Measurements from ENCODE around the gene UQCRQ.

The UQCRQ gene

DNA sequence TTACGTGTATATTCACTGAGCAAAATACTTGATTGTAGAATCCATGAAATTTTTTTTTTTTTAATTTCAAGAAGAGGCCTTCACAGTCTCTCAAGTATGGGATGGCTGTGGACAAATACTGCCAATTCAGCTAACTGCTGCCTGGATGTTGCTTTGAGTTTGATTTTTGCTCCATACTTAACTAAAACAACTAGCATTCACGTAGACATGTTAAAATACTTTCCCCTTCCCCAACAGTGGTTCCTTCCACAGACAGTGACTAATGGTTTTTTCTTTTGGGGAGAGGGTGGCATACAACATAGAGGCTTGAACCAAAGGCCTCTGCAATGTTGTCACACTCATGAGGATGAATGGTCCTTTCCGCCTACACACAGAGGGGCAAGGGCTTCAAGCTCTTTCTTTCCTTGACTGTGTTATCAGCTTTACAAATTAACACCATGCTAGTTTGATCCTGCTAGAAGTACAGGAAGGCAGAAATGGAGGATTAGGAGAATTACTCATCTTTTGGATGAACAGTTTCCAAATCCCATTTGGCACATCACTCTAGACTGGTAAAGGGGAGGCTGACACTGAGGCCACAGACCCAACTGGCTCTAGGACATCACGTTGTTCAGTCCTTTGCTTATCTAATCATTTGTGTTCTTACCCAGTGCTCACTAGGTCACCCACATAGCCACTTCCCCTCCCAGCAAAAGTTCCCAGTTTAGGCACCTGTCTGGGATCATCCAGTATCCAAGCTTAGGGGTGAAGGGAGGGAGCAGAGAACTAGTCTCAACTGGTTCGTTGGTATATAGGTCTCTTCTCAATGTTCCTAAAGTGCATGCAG is 5.2 kb downstream of the UQCRQ start:
- DNase-seq: no peak

DNA sequence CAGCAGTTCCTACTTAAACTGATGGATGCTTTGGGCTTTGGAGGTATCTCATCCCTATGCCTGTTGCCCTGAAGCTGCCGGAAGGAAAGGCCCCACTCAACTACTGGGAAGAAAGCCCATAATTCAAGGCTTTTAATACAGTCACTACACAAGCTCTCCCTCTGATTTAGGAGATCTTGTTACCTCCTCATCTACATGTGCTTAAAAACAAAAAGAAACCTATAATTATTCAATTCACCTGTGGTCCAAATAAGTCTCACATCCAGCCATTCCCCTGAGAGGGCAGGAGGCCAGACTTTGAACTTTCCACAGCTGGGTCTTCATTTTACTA is 6.3 kb downstream of the UQCRQ start:
- no peak for DNase-seq

- no peak for DNase-seq
Measured at GRCh38 chr5:132873119-132873929, 6.9 kb downstream of the UQCRQ start, which contains the start of gene LEAP2. TSS of gene LEAP2 (plus strand) at chr5:132873668. CDS start at chr5:132873695, 27 bp downstream.

GRCh38 chr5:132873930-132874271 is 7.5 kb downstream of the UQCRQ start:
- DNase-seq: no peak

GRCh38 chr5:132876020-132876759 is 9.7 kb downstream of the UQCRQ start:
- no peak for DNase-seq

DNA sequence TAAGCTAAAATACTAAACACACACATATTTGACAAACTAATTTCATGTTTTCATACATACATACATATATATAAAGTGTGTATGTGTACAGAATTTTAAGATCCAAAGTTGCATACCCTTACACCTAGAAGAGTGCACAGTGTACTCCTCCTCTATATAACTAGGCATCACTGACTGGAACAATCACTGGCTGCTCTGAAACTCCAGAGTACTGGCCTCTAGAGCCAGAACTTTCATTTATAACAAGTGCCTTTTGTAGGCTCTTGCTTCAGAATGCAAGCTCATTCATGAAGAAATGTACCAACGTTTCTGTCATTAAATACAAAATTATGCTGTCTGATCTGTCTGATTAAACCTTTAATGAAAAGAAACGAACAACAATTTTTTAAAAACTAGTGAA is 11.0 kb downstream of the UQCRQ start:
- no peak for DNase-seq

DNA sequence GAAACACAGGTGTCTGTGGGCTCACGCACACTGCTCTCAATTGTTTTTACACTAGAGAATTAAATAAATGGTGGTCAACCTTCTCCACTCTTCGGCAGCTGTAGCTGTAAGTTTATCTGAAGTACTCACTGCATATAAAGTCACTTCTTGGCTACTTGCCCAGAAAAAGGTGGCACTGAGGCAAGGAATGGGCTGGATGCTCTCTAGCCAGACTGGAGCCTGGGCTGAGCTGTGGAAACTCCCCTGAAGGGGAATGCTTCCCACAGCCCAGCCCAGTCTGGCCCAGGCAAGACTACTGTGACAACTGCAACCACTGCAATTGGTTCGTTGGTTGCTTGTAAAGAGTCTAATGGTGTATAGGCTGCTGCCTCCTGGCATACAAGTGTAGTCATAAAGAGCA is 11.5 kb downstream of the UQCRQ start:
- DNase-seq: no peak

GRCh38 chr5:132883261-132883834 is 16.9 kb downstream of the UQCRQ start:
- DNase-seq: no peak

DNA sequence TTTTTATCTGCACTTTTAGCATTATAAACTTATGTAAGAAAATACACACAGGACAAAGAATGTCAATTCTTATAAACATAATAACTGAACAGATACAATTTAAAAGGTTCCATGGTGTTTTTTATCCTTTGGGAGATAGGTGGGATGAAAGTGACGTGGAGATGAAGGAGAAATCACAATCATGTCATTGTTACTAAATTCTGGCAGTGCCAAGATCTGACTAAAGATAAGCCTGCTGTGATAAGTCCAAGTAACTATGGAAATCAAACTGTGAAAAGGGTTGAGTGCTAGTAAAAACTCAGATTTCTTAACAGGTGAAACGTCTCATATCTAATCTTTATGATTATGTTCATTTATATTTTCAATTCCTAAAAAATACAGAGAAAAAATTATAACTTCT is 18.1 kb downstream of the UQCRQ start:
- DNase-seq: no peak

DNA sequence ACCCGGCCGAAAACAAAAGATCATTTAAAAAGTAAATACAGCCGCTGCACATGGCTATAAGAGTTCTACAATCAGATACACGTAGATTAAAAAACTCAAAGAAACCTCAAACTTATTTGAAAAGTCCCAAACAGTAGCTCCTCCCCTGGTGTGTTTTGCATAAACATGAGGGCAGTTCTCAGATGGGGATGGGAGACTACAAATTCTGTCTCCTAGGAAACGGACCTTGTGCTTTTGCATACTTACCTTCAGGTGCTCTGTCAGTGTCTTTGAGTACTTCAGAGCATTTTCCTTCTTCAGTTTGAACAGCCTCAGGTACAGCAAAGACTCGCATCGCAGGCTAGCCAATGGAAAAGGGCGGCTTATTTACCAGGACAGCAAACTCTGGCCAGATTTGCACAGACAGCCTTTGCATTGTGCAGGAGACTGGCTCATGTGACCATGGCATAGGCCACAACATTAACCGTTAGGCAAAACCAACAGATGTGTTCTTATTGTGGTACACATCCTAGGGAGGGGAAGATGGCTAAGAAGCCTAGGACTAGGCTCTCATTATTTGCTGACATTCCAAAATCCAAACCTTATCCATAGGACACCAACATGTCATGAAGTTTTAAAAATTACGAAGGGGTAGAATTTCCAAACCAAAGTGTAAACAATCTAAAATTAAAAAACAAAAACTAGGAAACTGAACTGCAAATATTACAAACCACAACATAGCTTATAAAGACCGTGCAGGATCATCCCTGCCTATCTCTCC is 19.8 kb downstream of the UQCRQ start:
- no peak for DNase-seq

GRCh38 chr5:132887283-132887682 is 20.8 kb downstream of the UQCRQ start:
- no peak for DNase-seq

DNA sequence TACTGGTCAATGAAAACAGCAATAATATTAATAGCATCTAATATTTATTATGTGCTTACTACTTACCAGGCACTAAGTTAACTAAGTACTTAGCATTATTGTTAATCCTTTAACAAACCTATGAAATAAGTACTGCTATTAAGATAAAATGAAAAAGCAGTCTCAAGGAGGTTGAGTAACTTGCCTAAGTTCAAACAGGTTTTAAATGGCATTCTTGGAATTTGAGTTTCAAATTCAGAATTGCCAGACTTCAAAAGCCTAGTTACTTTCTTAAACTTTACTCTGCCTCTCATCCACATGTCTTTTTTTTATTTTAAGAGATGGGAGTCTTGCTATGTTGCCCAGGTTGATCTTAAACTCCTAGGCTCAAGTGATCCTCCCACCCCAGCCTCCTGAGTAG is 23.1 kb downstream of the UQCRQ start:
- no peak for DNase-seq

GRCh38 chr5:132890817-132891216 is 24.4 kb downstream of the UQCRQ start:
- no peak for DNase-seq

GRCh38 chr5:132895719-132896305 is 29.4 kb downstream of the UQCRQ start:
- DNase-seq: no peak

GRCh38 chr5:132896685-132897084 is 30.2 kb downstream of the UQCRQ start:
- DNase-seq: no peak

- DNase-seq: no peak
Measured at GRCh38 chr5:132898094-132898493, 31.7 kb downstream of the UQCRQ start.

- DNase-seq: no peak
Measured at GRCh38 chr5:132901036-132901435, 34.6 kb downstream of the UQCRQ start.

- no peak for DNase-seq
Measured at GRCh38 chr5:132901730-132902129, 35.3 kb downstream of the UQCRQ start.

DNA sequence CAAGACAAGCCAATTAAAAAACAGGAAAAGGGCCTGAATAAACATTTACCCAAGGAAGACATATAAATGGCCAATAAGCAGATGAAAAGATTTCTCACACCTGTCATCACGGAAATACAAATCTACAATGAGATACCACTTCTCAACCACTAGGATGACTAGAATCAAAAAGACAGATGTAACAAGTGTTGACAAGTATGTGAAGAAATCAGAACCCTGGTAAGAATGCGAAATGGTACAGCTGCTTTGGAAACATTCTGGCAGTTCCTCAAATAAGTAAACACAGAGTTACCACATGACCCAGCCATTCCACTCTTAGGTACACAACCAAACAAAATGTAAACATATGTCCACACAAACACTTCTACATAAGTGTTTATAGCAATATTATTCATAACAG is 39.5 kb downstream of the UQCRQ start:
- no peak for DNase-seq

GRCh38 chr5:132907161-132907560 is 40.7 kb downstream of the UQCRQ start:
- DNase-seq: no peak

DNA sequence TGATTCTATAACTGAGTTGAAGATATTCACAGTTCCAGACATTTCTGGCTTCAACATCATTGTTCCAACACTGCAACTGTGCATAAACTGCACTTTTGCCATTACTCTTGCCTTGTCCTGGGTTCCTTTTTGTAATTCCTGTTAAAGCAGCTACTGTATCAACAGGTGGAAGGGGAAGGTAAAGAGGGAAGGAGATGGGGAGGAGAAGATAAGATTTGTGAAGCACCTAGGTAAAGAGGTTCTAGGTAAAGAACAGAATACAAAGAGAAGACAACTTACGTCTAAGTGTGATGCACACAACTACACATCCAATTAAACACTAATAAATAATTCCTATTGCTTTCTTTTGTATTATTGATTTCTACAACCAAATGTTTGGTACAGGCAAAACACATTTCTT is 43.3 kb downstream of the UQCRQ start:
- DNase-seq: no peak

GRCh38 chr5:132915681-132916080 is 49.2 kb downstream of the UQCRQ start:
- DNase-seq: no peak
